Caco-2 (cell line): ENCODE measurements around the gene ST8SIA6. TPM values are rescaled to one million over a fixed set of nuclear protein-coding genes. Genes with fewer than 3 reads are reported as not detected.
"Not testable (repeated sequence)": the region's sequence is repeated elsewhere in the genome, so short reads cannot be mapped to it uniquely, and the experiment has no call there.

ENCODE experiments used
- BruUV-seq: library from RNA; stranded (reverse); fragments of 400-500 nt; replicated peaks from 2 replicates; lab custom pipeline; 2021; lab: Mats Ljungman, UMichigan
- CTCF ChIA-PET: fragments of 300-600 bp; sonication (Branson Sonifier 250); formaldehyde crosslinking; loops from one replicate; lab custom pipeline; 2022; ENCODE audit warnings: antibody characterized with exemption; lab: Charles Lee
- POLR2A ChIA-PET: fragments of 300-600 bp; sonication (Branson Sonifier 250); formaldehyde crosslinking; loops from one replicate; lab custom pipeline; 2022; ENCODE audit warnings: antibody characterized with exemption; lab: Charles Lee
- DNase-seq, 2 experiments: peaks; one replicate each; pipeline versions ENCODE4 v3.0.0 to v3.0.0-alpha.2; 2020 to 2022
- H3K27me3 ChIP-seq: replicated peaks from 2 replicates; pipeline ENCODE4 v1.6.0; 2011; ENCODE audit warnings: low read length; ENCODE audit not compliant: control insufficient read depth, insufficient read depth
- H3K36me3 ChIP-seq: 2 replicates; pipeline ENCODE4 v1.5.1; 2011; ENCODE audit warnings: low read length; ENCODE audit not compliant: control insufficient read depth, insufficient read depth
- H3K4me1 ChIP-seq: fragments of 250-450 bp; sonication (Bioruptor Pico); 2 replicates; pipeline ENCODE4 v1.5.1; 2020; ENCODE audit warnings: mild to moderate bottlenecking
- H3K4me3 ChIP-seq: 2 replicates; pipeline ENCODE4 v1.5.1; 2011; ENCODE audit warnings: low read depth, mild to moderate bottlenecking, control low read depth, low read length
- H3K9me3 ChIP-seq: fragments of 250-450 bp; sonication (Bioruptor Pico); 2 replicates; pipeline ENCODE4 v1.5.1; 2020; ENCODE audit warnings: mild to moderate bottlenecking, moderate library complexity
- H3K27ac Mint-ChIP-seq: one replicate; pipeline ENCODE4 v1.8.0; 2022; ENCODE audit warnings: mixed read lengths; ENCODE audit not compliant: unreplicated experiment
- H3K27me3 Mint-ChIP-seq: one replicate; pipeline ENCODE4 v1.8.0; 2022; ENCODE audit warnings: mixed read lengths; ENCODE audit not compliant: insufficient read depth, unreplicated experiment
- H3K36me3 Mint-ChIP-seq: one replicate; pipeline ENCODE4 v1.8.0; 2022; ENCODE audit warnings: mild to moderate bottlenecking, mixed read lengths; ENCODE audit not compliant: insufficient read depth, unreplicated experiment
- H3K4me1 Mint-ChIP-seq: one replicate; pipeline ENCODE4 v1.8.0; 2022; ENCODE audit warnings: low read depth, mixed read lengths; ENCODE audit not compliant: unreplicated experiment
- H3K4me3 Mint-ChIP-seq: one replicate; pipeline ENCODE4 v1.8.0; 2022; ENCODE audit warnings: mild to moderate bottlenecking, moderate library complexity, mixed read lengths; ENCODE audit not compliant: unreplicated experiment
- H3K9me3 Mint-ChIP-seq: one replicate; pipeline ENCODE4 v1.8.0; 2022; ENCODE audit warnings: mixed read lengths; ENCODE audit not compliant: unreplicated experiment
- intact Hi-C: fragments of 100-400 bp; cut with micrococcal nuclease; formaldehyde crosslinking; loops from one replicate; pipeline ENCODE4 v1.10.0; 2022; ENCODE audit not compliant: unreplicated experiment
- total RNA-seq: library from RNA; stranded (reverse); gene quantifications from 2 replicates; pipeline ENCODE4 v1.2.3, GENCODE V29; 2022
- TF ChIP-seq, protein P1 (sequence below), 2 experiments: fragments of 200-600 bp in 1 of 2; IDR thresholded peaks; 1 replicate in 1 of 2; 2 replicates in 1 of 2; pipeline versions ENCODE4 v1.5.1 to v1.8.0; 2011 to 2022; ENCODE audit warnings: antibody characterized with exemption in 1 of 2, control low read depth in 1 of 2, inconsistent platforms in 1 of 2, low read depth in 1 of 2, low read length in 1 of 2, mild to moderate bottlenecking in 1 of 2, moderate library complexity in 1 of 2; ENCODE audit not compliant: insufficient read depth in 1 of 2, severe bottlenecking in 1 of 2, unreplicated experiment in 1 of 2

ST8SIA6 gene
- total RNA-seq, 1 experiment from 2014 or later, result 0.16 TPM

DNA sequence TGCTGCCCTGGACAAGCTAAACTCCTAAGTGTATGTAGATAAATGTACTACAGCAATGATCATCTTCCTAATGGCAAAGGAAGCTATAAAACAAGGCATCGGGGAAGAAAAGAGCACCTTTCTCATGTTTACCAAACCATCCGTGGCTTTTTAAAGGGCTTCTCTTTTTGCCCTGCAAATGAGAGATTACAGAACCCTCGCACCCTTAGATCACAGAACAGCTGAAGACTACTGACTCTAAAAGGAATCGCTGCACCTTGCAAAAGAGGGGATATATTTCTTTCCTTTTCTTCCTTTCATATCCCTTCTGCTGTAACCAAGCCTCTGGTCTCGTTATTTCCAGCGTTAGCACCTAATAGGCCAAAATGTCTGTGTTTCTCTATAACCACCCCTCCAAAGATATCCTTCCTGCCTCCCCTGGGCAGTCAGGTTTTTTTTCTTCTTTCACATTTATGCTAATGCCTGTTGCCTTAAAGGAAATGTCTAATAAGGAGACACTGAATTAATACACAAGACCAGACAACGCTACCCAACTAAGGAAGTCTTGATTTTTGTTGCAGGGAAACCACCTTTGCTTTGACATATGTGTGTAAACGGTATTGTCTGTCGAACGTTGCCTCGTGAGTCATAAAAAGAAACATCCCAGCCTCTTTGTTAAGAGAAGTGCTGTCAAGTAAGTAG, 10.5 kb downstream of the ST8SIA6 start:
- intact Hi-C loops, result no loop called here
- peaks cover 6% of the 10 kb centered on the region for H3K27me3 Mint-ChIP-seq
- no peak for DNase-seq
- H3K4me1 Mint-ChIP-seq, result peaks cover 19% of the 10 kb centered on the region
- H3K9me3 Mint-ChIP-seq, result no peaks in the 10 kb centered on the region
- H3K27ac Mint-ChIP-seq, result no peak overlapping the region
- BruUV-seq, result no TSS peak
- ChIA-PET POLR2A (no interaction called here), CTCF (interaction anchor here (0.6 kb wide), 1 partner anchor 31 kb away, joined by 3 read pairs; no protein-coding TSS in a partner anchor)
- H3K4me3 ChIP-seq, result no peak overlapping the region
- H3K36me3 ChIP-seq, result no peaks in the 10 kb centered on the region
- no peak overlapping the region for H3K4me3 Mint-ChIP-seq
- TF ChIP-seq, protein P1, sequence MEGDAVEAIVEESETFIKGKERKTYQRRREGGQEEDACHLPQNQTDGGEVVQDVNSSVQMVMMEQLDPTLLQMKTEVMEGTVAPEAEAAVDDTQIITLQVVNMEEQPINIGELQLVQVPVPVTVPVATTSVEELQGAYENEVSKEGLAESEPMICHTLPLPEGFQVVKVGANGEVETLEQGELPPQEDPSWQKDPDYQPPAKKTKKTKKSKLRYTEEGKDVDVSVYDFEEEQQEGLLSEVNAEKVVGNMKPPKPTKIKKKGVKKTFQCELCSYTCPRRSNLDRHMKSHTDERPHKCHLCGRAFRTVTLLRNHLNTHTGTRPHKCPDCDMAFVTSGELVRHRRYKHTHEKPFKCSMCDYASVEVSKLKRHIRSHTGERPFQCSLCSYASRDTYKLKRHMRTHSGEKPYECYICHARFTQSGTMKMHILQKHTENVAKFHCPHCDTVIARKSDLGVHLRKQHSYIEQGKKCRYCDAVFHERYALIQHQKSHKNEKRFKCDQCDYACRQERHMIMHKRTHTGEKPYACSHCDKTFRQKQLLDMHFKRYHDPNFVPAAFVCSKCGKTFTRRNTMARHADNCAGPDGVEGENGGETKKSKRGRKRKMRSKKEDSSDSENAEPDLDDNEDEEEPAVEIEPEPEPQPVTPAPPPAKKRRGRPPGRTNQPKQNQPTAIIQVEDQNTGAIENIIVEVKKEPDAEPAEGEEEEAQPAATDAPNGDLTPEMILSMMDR (IDR thresholded peaks at IDR 0.05; ENCODE audit: insufficient read depth in 1 of 2, low read depth in 1 of 2, low read length in 1 of 2, severe bottlenecking in 1 of 2, unreplicated experiment in 1 of 2), result no peak
- no peaks in the 10 kb centered on the region for H3K27me3 ChIP-seq
- peaks cover under 1% of the 10 kb centered on the region for H3K9me3 ChIP-seq
- peaks cover 5% of the 10 kb centered on the region; the same call in 1 of the 2 replicates for H3K4me1 ChIP-seq
- H3K36me3 Mint-ChIP-seq, result no peaks in the 10 kb centered on the region

DNA sequence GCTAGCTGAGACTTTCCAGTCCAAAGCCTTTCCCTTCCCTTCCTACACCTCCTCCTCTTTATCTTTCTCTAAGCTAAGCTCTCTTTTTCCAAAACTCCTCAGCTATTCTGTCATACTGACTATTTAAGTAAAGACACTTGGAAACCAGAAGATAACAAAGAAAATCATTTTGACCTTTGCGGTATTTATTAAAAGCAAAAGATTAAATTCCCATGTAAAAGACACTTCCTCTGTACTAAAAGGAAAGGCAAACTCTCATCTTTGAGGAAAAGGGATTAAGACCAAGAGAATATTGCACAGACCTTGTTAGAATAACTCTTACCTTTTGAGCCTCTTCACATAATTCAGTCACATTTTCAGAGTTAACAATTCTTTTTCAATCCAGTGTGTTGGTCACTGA, 15.8 kb downstream of the ST8SIA6 start:
- Mint-ChIP-seq H3K4me3 (no peak overlapping the region), H3K27ac (no peak overlapping the region), H3K9me3 (no peaks in the 10 kb centered on the region), H3K27me3 (peaks cover 2% of the 10 kb centered on the region), H3K4me1 (peaks cover 16% of the 10 kb centered on the region), H3K36me3 (no peaks in the 10 kb centered on the region)
- H3K27me3 ChIP-seq, result no peaks in the 10 kb centered on the region
- no TSS peak for BruUV-seq
- H3K4me3 ChIP-seq, result no peak overlapping the region
- H3K4me1 ChIP-seq, result peaks cover 7% of the 10 kb centered on the region
- no peaks in the 10 kb centered on the region for H3K9me3 ChIP-seq
- DNase-seq, result no peak
- TF ChIP-seq, protein P1 (IDR thresholded peaks at IDR 0.05; ENCODE audit: insufficient read depth in 1 of 2, low read depth in 1 of 2, low read length in 1 of 2, severe bottlenecking in 1 of 2, unreplicated experiment in 1 of 2), result no peak
- intact Hi-C loops, result no loop called here
- ChIA-PET CTCF (interaction anchor here (0.7 kb wide), 1 partner anchor 398 kb away, joined by 3 read pairs; no protein-coding TSS in a partner anchor), POLR2A (interaction anchor here (0.6 kb wide), 1 partner anchor 354 kb away, joined by 3 read pairs; no protein-coding TSS in a partner anchor)
- H3K36me3 ChIP-seq, result no peaks in the 10 kb centered on the region

DNA sequence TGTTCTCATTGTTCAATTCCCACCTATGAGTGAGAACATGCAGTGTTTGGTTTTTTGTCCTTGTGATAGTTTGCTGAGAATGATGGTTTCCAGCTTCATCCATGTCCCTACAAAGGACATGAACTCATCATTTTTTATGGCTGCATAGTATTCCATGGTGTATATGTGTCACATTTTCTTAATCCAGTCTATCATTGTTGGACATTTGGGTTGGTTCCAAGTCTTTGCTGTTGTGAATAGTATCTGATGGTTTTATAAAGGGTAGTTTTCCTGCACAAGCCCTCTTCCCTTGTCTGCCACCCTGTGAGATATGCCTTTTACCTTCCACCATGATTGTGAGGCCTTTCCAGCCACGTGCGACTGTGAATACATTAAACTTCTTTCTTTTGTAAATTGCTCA, 17.8 kb downstream of the ST8SIA6 start:
- H3K36me3 ChIP-seq, H3K4me3 Mint-ChIP-seq, intact Hi-C loops, H3K36me3 Mint-ChIP-seq, CTCF ChIA-PET, DNase-seq, H3K9me3 Mint-ChIP-seq, H3K27ac Mint-ChIP-seq, H3K9me3 ChIP-seq, H3K4me1 ChIP-seq, POLR2A ChIA-PET, H3K27me3 Mint-ChIP-seq, H3K27me3 ChIP-seq, BruUV-seq, H3K4me3 ChIP-seq: not testable (repeated sequence)
- peaks cover 16% of the 10 kb centered on the region for H3K4me1 Mint-ChIP-seq
